ENCODE measurements around the gene CCNF.
"Not testable (repeated sequence)": the region's sequence is repeated elsewhere in the genome, so short reads cannot be mapped to it uniquely, and the experiment has no call there.

The CCNF gene, protein sequence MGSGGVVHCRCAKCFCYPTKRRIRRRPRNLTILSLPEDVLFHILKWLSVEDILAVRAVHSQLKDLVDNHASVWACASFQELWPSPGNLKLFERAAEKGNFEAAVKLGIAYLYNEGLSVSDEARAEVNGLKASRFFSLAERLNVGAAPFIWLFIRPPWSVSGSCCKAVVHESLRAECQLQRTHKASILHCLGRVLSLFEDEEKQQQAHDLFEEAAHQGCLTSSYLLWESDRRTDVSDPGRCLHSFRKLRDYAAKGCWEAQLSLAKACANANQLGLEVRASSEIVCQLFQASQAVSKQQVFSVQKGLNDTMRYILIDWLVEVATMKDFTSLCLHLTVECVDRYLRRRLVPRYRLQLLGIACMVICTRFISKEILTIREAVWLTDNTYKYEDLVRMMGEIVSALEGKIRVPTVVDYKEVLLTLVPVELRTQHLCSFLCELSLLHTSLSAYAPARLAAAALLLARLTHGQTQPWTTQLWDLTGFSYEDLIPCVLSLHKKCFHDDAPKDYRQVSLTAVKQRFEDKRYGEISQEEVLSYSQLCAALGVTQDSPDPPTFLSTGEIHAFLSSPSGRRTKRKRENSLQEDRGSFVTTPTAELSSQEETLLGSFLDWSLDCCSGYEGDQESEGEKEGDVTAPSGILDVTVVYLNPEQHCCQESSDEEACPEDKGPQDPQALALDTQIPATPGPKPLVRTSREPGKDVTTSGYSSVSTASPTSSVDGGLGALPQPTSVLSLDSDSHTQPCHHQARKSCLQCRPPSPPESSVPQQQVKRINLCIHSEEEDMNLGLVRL

DNA sequence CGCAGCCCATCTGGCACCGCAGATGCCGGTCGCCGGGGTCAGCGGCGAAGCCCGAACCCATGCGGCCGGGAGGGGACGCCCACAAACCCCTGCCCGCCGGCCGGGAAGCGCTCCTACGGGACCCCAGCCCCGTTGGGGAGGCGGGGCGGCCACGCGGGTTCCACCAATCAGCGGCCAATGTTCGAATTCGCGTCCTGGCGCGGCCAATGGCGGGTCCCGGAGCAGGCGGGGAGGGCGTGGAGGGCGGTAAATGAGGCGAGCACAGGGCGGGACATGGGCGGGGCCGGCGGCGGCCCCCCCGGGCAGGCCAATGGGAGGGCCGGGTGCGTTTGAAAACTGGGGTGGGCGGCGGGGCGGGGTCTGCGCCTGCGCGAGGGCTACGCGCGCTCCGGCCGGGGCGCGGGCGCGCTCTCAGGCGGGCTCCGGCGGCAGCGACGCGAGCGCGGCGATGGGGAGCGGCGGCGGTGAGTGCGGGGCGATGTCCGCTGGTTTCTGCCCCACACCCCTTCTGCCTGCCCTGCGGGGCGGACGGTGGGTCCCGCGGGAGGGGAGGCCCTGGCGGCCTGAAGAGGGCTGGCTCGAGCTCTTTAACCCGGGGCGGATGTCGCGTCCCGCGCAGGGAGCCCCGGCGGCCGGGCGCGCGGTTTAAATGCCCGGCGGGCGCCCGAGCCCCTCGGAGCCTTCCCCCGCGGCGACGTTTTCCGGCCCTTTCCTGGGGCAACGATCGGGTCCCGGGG, at the start of gene CCNF:
Gene CCNF (plus strand): TSS at position 414 of the 737 bp plus-strand sequence. CDS start 35 bp downstream, at position 449.
- DNase-seq (ENCODE audit: low read depth): peak; percentile 99

DNA sequence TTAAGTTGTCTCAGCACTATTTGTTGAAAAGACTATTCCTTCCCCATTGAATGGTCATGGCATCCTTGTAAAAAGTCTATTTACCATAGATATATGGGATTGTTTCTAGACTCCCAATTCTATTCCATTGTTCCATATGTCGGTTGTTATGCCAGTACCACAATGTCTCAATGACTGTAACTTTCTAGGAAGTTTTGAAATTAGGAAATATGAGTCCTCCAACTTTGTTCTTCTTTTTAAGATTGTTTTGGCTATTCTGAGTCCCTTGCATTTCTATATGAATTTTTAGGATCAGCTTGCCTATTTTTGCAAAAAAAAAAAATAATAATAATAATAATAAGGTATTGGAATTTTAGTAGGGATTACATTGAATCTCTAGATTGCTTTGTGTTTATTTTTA, 45.7 kb upstream of the CCNF start:
- no peak for DNase-seq (ENCODE audit: low read depth)

DNA sequence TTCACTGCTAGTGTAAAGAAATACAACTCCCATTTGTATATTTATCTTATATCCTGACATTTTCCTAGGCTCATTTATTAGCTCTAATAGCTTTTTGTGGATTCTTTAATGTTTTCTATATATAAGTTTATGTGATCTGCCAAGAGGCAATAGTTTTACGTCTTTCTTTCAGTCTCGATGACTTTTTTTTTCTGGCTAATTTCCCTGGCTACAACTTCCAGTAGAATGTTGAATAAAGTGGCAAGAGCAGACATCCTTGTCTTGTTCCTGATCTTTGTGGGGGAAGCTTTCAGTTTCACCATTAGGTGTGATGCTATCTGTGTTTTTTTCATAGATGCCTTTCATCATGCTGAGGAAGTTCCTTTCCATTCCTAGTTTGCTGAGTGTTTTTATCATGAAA, 44.8 kb upstream of the CCNF start:
- DNase-seq (ENCODE audit: low read depth): no peak

DNA sequence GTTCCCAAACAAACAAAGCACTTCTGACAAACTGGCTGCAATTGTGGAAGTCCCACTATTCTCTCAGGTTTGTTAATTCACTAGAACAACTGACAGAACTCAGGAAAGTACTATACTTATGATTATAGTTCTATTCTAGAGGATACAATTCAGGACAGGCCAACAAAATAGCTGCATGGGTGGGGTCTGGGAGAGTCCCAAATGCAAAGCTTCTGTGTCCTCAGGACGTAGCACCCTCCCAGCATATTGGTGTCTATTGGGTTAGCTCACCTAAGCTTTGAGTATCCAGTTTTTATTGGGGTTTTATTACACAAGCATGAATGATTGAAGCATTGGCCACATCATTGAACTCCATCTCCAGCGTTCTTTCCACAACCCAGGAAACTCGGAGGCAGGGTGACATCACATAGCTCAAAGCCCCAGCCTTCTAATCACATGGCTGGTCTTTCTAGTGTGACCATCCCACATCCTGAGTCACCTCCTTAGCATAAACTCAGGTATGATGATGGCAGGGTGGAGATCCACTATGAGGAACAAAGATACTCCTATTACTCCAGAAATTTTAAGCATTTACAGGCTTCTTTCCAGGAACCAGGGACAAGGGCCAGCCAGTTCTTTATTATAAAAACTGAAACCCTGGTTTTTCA, 43.9 kb upstream of the CCNF start:
- no peak for DNase-seq (ENCODE audit: low read depth)

DNA sequence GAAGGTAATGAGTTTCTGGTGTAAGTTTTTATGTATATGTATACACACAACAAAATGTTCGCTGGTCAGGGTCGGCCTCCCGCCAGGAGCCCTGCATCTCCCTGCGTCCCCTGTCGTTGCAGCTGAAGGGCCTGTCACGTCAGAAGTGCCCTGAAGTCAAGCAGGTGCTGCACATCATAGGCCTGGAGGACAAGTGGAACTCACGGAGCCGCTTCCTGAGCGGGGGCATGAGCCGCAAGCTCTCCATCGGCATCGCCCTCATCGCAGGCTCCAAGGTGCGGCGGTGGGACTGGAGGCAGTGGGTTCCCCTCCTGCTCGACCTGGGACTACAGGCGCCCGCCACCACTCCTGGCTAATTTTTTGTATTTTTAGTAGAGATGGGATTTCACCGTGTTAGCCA, 43.3 kb upstream of the CCNF start:
- not testable (repeated sequence) for DNase-seq (ENCODE audit: low read depth)

DNA sequence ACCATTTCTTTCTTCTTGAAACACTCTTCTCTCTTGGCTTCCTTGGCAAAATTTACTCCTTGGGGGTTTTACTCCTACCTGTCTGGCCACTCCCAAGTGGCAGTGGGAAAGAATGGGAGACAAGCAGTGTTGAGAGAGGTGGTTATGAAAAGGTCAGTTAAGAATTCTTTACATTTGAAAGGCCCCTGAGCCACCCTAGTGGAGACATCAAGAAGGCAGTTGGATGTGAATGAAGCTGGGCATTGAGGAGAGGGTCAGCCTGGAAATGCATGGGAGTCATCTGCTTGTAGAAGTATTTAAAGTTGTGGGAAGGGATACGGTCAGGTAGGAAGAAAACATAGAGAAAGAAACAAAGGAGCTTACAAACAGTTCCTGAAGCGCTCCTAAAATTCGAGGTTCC, 42.3 kb upstream of the CCNF start:
- DNase-seq (ENCODE audit: low read depth): no peak

DNA sequence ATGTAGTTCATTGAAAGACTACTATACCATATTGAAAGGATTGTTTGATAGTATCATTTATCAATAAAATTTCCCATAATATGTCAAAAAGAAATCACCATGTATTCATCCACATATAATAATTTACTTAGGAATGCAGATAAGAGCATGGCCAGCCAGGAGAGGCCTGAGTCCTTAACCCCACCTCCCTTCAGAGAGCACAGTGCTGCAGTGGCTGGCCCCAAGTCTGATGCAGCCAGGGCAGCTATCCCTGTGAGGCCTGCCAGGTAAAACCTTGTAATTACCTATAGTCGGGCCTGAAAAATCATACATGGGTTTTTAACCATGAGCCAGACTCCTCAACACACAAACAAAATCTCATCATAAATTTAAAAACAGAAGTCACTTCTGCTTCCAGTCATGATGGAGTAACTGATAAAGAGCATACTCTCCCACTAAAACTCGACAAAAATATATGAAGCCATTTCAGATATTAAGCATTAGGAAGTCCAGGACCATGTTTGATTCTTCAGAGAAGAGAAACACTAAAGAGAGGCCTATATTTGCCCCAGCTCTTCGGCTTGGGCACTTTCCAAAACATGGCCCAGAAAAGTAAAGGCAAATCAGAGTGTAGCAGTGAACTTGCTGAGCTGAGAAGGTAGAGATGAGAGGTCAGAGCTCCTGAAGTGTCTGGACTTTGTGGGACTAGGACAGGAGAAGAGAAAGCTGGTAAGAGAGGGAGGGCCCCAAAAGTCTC, 40.9 kb upstream of the CCNF start:
- no peak for DNase-seq (ENCODE audit: low read depth)

DNA sequence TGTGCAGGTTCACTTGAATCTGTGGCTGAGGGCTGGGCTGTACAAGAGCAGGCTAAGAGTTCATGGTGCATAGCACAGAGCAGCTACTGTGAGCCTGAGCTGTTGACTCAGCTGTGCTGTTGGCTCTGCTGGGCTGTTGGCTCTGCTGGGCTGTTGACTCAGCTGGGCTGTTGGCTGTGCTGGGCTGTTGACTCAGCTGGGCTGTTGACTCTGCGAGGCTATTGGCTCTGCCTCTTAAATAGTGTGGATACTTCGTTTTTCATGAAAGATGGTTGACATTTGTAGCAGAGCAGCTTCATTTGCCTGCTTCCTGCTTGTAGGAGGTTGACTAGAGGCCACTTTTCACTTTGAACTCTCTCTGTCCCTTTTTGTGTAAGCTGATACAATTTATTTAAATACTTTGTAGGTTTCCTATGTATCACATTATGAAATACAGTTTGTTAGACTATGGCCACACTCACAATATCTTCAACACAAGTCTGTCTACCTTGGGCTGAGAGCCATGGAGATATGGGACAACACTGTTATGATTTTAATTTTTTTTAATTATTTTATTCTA, 40.3 kb upstream of the CCNF start:
- DNase-seq (ENCODE audit: low read depth): no peak

DNA sequence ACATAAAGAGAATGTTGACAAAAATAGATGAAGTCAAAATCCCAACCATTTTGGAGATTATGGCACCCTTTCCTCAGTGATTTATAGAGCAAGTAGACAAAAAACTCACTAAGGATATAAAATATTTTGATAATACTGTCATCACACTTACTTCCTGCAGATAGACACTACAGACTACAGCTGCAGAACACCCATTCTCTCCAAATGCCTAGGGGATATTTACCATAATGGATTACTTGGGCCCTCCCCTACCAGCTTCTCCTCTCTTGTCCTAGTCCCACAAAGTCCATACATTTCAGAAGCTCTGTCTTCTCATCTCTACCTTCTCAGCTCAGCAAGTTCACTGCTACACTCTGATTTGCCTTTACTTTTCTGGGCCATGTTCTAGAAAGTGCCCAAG, 37.2 kb upstream of the CCNF start:
- DNase-seq (ENCODE audit: low read depth): no peak

DNA sequence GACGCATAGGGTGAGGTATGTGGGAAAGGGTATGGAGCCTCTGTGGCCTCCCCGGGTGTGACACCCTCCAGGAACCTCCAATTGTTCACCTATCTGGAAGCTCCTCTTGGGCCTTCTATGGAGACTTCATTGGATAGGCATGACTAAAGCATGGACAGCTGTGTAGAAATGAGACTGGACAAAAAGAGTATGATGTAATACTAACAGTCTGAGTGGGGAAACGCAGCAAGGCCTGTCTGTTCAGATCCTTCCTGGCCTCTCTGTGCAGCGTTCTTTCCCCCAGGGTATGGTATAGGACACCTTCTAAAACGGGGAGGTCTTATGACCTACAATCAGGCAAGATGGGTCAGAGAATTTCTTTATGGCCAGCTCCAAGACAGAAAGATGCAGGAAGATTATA, 30.7 kb upstream of the CCNF start:
- DNase-seq (ENCODE audit: low read depth): no peak

DNA sequence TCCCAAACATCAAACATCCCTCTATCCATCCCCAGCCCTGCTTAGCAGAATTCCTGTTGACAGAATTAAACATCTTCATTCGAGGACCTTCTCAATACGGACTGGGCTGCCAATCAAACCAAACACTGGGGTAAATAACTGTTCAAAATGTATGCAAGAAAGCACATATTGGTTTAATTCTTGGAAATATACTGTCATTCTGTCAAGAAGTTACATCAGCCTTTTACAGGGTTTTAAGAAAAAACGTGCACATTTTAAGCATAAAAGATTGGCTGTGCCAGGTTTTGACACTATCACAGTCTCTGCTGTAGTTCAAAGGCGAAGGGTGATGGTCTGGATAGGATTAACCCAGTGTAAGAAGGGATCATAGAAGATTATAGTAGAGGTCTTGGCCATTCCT, 25.1 kb upstream of the CCNF start:
- no peak for DNase-seq (ENCODE audit: low read depth)

DNA sequence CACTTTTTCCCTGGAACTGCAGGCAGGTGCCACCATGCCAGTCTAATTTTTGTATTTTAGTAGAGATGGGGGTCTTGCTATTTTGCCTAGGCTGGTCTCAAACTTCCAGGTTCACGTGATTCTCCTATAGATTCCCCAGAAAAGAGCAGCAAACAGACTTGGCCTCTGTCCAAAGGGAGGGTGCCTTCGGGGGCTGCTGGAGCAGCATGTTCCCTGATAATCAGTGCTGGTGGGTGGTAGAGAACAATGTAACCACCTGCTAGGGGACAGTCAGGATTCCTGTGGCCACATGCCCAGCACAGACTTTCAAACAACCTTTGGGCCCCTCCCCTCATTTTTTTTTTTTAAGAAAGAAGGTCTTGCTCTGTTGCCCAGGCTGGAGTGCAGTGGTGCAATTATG, 14.2 kb upstream of the CCNF start:
- DNase-seq (ENCODE audit: low read depth): no peak

DNA sequence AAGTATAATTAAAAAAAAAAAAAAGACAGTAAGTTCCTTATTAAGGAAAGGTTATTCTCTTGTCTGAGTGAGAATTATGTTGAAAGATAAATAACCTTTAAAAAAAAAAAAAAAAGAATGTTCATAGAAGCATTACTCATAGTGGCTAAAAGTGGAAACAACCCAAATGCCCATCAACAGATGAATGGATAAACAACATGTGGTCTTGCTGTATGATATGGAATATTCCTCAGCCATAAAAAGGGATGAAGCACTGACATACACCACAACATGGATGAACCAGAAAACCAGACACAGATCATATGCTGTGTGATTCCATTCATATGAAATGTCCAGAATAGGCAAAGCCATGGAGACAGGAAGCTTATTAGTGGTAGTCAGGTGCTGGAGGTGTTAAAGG, 9.2 kb upstream of the CCNF start:
- DNase-seq (ENCODE audit: low read depth): no peak

DNA sequence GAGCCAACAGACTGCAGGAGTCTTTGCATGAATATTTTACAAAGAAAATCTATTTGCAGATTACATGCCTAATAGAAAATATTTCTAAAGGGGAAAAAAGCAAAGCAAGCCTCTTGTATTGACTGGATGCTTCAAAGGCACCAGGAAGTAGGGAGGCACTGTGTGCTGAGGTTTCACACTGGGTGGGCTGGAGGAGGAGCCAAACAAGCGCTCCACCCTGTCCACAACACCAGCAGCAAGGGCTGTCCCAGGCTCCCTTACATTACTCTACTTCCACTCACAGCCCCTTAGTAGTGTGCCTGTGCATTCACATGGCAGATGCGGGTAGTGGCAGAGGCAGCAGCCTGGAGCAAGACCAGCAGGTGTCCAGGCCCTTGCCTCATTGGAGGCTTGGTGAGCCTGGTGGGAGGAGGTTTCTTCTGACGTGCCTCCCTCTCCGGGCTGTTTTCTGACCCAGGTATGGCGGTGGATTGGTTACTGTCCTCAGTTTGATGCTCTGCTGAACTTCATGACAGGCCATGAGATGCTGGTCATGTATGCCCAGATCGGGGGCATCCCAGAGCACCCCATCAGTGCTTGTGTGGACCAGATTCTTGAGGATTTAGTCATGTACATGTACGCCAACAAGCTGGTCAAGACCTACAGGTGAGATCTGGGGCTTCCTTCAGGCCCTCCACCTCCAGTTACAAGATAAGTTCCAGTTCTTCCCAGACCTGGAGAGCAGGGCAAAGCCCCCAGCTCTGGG, 7.0 kb upstream of the CCNF start:
- DNase-seq (ENCODE audit: low read depth): no peak

DNA sequence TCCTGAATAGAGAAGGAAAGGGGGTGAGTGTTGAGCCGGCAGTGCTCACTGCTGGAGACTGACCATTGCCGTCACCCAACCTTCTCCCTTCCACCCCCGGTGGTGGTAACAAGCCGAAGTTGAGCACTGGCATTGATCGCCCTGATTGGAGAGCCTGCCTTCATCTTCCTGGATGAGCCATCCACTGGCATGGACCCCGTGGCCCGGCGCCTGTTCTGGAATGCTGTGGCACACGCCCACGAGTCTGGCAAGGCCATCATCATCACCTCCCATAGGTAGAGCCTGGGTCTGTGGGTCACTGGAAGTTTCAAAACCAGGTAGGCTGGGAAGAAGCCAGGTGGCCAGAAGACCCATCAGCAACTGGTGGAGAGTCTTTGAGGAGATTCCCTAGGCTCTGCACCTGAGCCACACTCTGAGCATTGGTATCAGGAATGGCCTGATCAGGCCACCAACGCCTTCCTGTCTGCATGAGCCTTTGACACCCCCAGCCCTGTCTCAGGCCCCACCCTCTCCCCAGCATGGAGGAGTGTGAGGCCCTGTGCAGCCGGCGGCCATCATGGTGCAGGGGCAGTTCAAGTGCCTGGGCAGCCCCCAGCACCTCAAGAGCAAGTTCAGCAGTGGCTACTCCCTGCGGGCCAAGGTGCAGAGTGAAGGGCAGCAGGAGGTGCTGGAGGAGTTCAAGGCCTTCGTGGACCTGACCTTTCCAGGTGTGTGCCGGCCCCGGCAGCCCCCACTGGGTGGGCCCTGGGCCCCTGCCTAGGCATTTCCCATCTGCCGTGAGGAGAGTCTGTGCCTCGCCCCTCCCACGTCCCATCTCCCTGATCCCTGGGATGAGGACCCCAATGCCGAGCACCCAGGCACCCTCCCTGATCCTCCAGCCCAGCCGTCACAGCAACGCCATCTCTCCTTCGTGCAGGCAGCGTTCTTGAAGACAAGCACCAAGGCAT, 4.9 kb upstream of the CCNF start:
- no peak for DNase-seq (ENCODE audit: low read depth)

DNA sequence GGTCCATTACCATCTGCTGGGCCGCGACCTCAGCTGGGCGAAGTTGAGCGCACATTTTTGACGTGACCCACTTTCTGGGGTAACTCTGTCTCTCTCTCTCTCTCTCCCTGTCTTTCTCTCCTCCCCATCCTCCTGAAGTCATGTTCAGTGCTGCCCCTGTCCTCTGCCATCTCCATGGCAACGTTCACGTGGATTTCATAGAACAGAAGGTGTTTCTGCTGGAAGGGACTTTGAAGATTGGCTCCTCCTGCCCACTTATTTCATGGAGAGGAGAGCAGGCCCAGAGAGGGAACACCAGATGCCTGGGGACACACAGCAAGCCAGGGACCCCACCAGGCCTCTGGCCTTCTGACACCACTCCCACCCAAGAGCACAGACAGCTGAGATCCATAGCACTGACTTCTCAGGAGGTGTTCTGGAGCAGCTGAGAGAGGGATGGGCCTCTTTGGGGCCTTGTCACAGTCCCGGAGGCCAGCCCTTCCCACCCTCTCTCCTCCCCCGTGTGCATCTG, 4.2 kb upstream of the CCNF start:
- DNase-seq (ENCODE audit: low read depth): no peak

DNA sequence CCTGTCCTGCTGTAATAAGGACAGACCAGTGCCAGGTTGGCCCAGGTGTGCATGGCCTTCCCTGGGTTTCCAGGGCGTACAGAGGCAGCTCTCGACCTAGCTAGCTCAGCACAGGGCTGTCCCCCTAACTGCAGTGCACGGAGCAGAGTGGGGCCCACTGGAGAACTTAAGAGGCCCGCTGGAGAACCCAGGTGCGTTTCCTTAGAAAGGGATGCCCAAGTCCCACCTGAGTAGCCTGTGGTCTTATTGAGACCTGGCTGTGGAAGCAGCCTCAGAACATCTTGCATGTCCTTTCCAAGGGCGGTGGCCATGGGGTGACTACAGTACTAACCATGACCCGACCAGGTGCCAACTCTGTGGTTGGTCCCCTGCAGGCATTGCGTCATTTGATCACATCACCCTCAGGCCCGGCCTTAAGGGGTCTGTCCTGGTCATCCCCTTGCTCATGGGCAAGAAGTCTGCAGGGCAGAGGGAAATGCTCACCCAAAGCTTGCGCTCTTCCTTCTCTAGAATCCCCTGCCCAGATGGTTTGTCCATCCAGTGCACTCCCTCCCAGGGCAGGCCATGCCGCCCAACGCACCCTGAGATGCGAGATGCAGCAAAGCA, 3.3 kb upstream of the CCNF start:
- no peak for DNase-seq (ENCODE audit: low read depth)

DNA sequence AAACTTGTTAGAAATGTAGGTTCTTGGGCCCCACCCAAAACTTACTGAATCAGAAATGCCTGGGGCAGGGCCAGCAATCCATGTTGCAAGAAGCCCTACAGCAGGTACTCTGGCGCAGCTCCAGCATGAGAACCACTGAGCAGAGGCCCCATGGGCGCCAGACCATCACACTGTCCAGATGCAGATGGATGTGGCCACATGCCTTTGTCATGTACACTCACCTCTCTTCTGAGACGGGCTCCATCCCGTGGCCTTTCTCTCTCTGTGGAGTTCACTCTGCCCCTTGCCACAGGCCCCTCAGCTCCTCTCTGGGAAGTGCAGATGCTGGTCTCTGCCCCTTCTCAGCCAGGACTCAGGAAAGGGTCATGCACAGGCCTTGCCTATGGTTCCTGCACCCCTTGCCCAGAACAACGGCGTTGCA, 2.3 kb upstream of the CCNF start:
- DNase-seq (ENCODE audit: low read depth): no peak

DNA sequence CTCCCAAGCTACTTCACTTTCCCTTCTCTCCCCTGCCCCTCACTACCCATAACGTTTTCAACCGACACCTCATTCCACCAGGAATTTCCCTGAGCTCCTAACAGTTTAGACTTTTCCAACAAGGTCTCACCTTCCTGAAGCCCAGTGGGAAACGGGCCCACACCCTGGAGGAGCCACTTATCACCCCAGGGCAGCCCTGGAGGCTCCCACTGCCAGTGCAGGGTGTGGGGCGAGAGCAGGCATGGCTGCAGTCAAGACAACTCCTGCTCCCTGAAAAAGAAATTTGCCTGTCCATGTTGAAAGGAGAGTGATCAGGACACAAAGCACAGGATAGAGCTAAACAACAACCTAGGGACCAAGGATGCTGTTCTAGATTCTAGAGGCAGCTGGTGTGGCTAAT, 1.7 kb upstream of the CCNF start:
- no peak for DNase-seq (ENCODE audit: low read depth)

Measured in activated T-cell treated with anti-CD3 and anti-CD28 coated beads for 48 hours (primary cell).